ENCODE data around the gene HESX1. TPM values are rescaled to one million over a fixed set of nuclear protein-coding genes. Genes with fewer than 3 reads are reported as not detected.

HESX1 gene
- total and polyA plus RNA-seq, 2 of the 8 experiments (the other 6 are each of a cell fraction or from before 2014, with no cell fraction given), result 7.1 to 12.0 TPM

GRCh38 chr3:57157545-57157944 lies 42.2 kb downstream of the HESX1 start (continued):
- TF ChIP-seq JUN (IDR thresholded peaks at IDR 0.05; ENCODE audit: low read depth, low read length), result no peak
- no peak for TF ChIP-seq KDM5A (IDR thresholded peaks at IDR 0.05; ENCODE audit: low read length)

Measured in H1 (cell line).